Parathyroid adenoma (tissue), 2 donors: ENCODE data around the gene SEMA5B.

Experiments used
- H2AFZ ChIP-seq: fragments of 300-600 bp; sonication (generic); one replicate; pipeline ENCODE4 v1.7.0; 2017; ENCODE audit warnings: antibody characterized with exemption, mild to moderate bottlenecking
- H3K27ac ChIP-seq: fragments of 300-600 bp; sonication (generic); one replicate; pipeline ENCODE4 v1.7.0; 2017
- H3K27me3 ChIP-seq: fragments of 300-600 bp; sonication (generic); one replicate; pipeline ENCODE4 v1.7.0; 2017; ENCODE audit warnings: low read length; ENCODE audit not compliant: control insufficient read depth, insufficient read depth
- H3K36me3 ChIP-seq: fragments of 300-600 bp; sonication (generic); one replicate; pipeline ENCODE4 v1.7.0; 2017; ENCODE audit warnings: low read length; ENCODE audit not compliant: control insufficient read depth, insufficient read depth
- H3K4me1 ChIP-seq: fragments of 300-600 bp; sonication (generic); one replicate; pipeline ENCODE4 v1.7.0; 2017; ENCODE audit warnings: control low read depth
- H3K4me2 ChIP-seq: fragments of 300-600 bp; sonication (generic); one replicate; pipeline ENCODE4 v1.7.0; 2017; ENCODE audit warnings: low read length
- H3K4me3 ChIP-seq: fragments of 300-600 bp; sonication (generic); one replicate; pipeline ENCODE4 v1.7.0; 2017; ENCODE audit warnings: low read depth, low read length
- H3K79me2 ChIP-seq: fragments of 300-600 bp; sonication (generic); one replicate; pipeline ENCODE4 v1.7.0; 2017; ENCODE audit warnings: control low read depth
- H3K9ac ChIP-seq: fragments of 300-600 bp; sonication (generic); one replicate; pipeline ENCODE4 v1.7.0; 2017; ENCODE audit warnings: mild to moderate bottlenecking
- H3K9me3 ChIP-seq: fragments of 300-600 bp; sonication (generic); one replicate; pipeline ENCODE4 v1.7.0; 2017; ENCODE audit warnings: low read length; ENCODE audit not compliant: control insufficient read depth
- TF ChIP-seq, protein P1 (sequence below): fragments of 300-600 bp; sonication (generic); IDR thresholded peaks from one replicate; pipeline ENCODE4 v1.7.0; 2017; ENCODE audit warnings: antibody characterized with exemption, mild to moderate bottlenecking
- donor health status: primary hyperparathyroidism.

The SEMA5B gene

GRCh38 chr3:122947738-122948137 is 79.8 kb downstream of the SEMA5B start:
- H3K27ac ChIP-seq: no peak overlapping the region
- H3K4me1 ChIP-seq: no peaks in the 10 kb centered on the region

DNA sequence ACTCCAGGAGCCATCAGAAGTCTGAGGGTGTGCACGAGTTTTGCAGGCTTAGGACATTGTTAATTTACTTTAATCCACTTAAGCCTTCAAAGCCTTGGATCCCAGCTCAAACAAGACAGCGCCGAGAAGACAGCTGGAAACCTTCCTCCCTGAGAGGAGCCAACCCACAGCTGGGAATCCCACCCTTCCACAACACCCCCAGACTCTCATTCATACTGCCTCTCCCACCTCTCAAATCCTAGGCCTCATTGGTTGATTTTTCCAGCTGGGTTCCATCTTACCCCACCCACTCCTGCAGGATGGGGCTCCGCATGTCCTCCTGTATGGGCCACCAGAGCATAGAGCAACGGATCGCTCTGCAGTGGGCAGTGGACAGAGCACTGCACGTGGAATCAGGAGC is 80.4 kb downstream of the SEMA5B start:
- Histone ChIP-seq H3K4me3 (no peak overlapping the region), H3K79me2 (no peaks in the 10 kb centered on the region), H3K9ac (no peak overlapping the region), H3K4me1 (no peaks in the 10 kb centered on the region), H3K36me3 (no peaks in the 10 kb centered on the region), H2AFZ (no peak overlapping the region), H3K9me3 (no peaks in the 10 kb centered on the region), H3K27me3 (no peaks in the 10 kb centered on the region), H3K4me2 (no peak overlapping the region), H3K27ac (no peak overlapping the region)
- TF ChIP-seq, protein P1, sequence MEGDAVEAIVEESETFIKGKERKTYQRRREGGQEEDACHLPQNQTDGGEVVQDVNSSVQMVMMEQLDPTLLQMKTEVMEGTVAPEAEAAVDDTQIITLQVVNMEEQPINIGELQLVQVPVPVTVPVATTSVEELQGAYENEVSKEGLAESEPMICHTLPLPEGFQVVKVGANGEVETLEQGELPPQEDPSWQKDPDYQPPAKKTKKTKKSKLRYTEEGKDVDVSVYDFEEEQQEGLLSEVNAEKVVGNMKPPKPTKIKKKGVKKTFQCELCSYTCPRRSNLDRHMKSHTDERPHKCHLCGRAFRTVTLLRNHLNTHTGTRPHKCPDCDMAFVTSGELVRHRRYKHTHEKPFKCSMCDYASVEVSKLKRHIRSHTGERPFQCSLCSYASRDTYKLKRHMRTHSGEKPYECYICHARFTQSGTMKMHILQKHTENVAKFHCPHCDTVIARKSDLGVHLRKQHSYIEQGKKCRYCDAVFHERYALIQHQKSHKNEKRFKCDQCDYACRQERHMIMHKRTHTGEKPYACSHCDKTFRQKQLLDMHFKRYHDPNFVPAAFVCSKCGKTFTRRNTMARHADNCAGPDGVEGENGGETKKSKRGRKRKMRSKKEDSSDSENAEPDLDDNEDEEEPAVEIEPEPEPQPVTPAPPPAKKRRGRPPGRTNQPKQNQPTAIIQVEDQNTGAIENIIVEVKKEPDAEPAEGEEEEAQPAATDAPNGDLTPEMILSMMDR: no peak

More at GRCh38 chr3:122947738-122948137, 79.8 kb downstream of the SEMA5B start:
- Histone ChIP-seq H3K9ac (no peak overlapping the region), H2AFZ (no peak overlapping the region), H3K27me3 (no peaks in the 10 kb centered on the region), H3K36me3 (no peaks in the 10 kb centered on the region), H3K79me2 (no peaks in the 10 kb centered on the region), H3K4me2 (no peak overlapping the region), H3K9me3 (no peaks in the 10 kb centered on the region), H3K4me3 (no peak overlapping the region)
- TF ChIP-seq, protein P1: no peak

DNA sequence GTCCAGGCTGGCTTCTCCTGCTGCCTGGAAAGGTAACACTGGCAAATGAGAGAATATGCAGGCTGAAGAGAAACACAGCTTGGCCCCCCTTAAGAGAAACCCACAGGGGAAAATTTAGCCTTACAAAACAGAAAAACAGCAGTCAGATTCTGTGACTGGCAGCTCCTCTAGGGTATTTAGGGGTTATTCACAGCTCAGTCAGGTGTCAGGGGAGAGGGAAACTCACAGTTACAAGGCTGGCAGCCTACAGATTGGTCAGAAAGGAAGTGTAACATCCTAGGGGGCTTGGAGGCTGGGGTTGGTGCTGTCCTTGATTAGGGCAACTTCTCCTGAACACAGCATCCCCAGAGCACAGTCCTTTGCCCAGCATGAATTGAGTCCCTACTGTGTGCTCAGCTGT is 81.4 kb downstream of the SEMA5B start:
- Histone ChIP-seq H3K79me2 (no peaks in the 10 kb centered on the region), H3K4me2 (no peak overlapping the region), H3K9ac (no peak overlapping the region), H3K9me3 (no peaks in the 10 kb centered on the region), H3K27ac (no peak overlapping the region), H3K4me3 (no peak overlapping the region), H3K27me3 (no peaks in the 10 kb centered on the region), H3K4me1 (no peaks in the 10 kb centered on the region), H2AFZ (no peak overlapping the region), H3K36me3 (no peaks in the 10 kb centered on the region)
- TF ChIP-seq, protein P1: no peak

DNA sequence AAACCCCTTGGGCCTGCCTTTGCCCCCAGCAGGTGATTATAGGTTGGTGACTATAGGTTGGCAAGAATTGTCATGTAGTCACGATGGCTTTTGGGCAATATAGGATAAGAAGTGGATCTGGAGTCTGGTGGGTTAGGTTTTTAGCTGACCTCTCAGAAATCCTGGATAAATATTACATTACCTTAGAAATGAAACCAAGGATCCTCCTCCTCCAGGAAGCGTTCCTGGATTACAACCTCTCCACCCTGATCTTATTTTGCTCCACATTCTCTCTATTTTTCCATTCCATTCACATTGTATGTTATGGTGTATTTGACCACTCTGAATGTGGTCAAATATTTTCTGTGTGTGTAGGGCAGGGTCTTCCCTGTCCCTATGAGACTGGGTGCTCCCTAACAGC is 82.3 kb downstream of the SEMA5B start:
- no peaks in the 10 kb centered on the region for H3K36me3 ChIP-seq
- H3K4me2 ChIP-seq: no peak overlapping the region
- H3K27ac ChIP-seq: no peak overlapping the region
- H2AFZ ChIP-seq: no peak overlapping the region
- H3K9me3 ChIP-seq: no peaks in the 10 kb centered on the region
- H3K4me1 ChIP-seq: no peaks in the 10 kb centered on the region
- TF ChIP-seq, protein P1: no peak
- H3K9ac ChIP-seq: no peak overlapping the region
- H3K79me2 ChIP-seq: no peaks in the 10 kb centered on the region
- H3K4me3 ChIP-seq: no peak overlapping the region
- no peaks in the 10 kb centered on the region for H3K27me3 ChIP-seq

- H3K27ac ChIP-seq: no peak overlapping the region
- no peaks in the 10 kb centered on the region for H3K27me3 ChIP-seq
- H2AFZ ChIP-seq: no peak overlapping the region
- H3K4me1 ChIP-seq: no peaks in the 10 kb centered on the region
- H3K4me2 ChIP-seq: no peak overlapping the region
- no peak overlapping the region for H3K4me3 ChIP-seq
- H3K79me2 ChIP-seq: no peaks in the 10 kb centered on the region
- H3K9me3 ChIP-seq: no peaks in the 10 kb centered on the region
- H3K9ac ChIP-seq: no peak overlapping the region
- no peaks in the 10 kb centered on the region for H3K36me3 ChIP-seq
- TF ChIP-seq, protein P1: no peak
Observed at GRCh38 chr3:122944671-122945161, 82.8 kb downstream of the SEMA5B start.
